ENCODE measurements around the gene RHO. TPM values are rescaled to one million over a fixed set of nuclear protein-coding genes. Genes with fewer than 3 reads are reported as not detected.

RHO gene
- total RNA-seq, 1 donor from 2014 or later: not detected

- Histone ChIP-seq H3K4me3 (no peak overlapping the region), H3K27ac (no peak overlapping the region)
- intact Hi-C loops (cut with DNase I): no loop called here
Observed at GRCh38 chr3:129533406-129533805, 5.0 kb downstream of the RHO start.

GRCh38 chr3:129534428-129535027 is 6.1 kb downstream of the RHO start:
- no peak for TF ChIP-seq CTCF (IDR thresholded peaks at IDR 0.05)
- Histone ChIP-seq H3K27ac (no peak overlapping the region), H3K4me1 (peaks cover 0 to 7% of the 10 kb centered on the region in 2 donors), H3K4me3 (no peak overlapping the region), H3K36me3 (no peaks in the 10 kb centered on the region), H3K9me3 (no peaks in the 10 kb centered on the region), H3K27me3 (no peaks in the 10 kb centered on the region)
- no peak for DNase-seq (ENCODE audit: low spot score in 2 of 2)
- intact Hi-C loops (cut with DNase I): no loop called here

More at GRCh38 chr3:129533406-129533805, 5.0 kb downstream of the RHO start:
- DNase-seq (ENCODE audit: low spot score in 2 of 2): no peak
- no peak for TF ChIP-seq CTCF (IDR thresholded peaks at IDR 0.05)
- Histone ChIP-seq H3K9me3 (no peaks in the 10 kb centered on the region), H3K27me3 (no peaks in the 10 kb centered on the region), H3K4me1 (peaks cover 0 to 9% of the 10 kb centered on the region in 2 donors), H3K36me3 (no peaks in the 10 kb centered on the region)

GRCh38 chr3:129535075-129535474 is 6.6 kb downstream of the RHO start:
- no peak for TF ChIP-seq CTCF (IDR thresholded peaks at IDR 0.05)
- DNase-seq (ENCODE audit: low spot score in 2 of 2): no peak
- H3K27me3 ChIP-seq: no peaks in the 10 kb centered on the region
- H3K4me3 ChIP-seq: no peak overlapping the region
- no peaks in the 10 kb centered on the region for H3K9me3 ChIP-seq
- no peaks in the 10 kb centered on the region for H3K36me3 ChIP-seq
- no peak overlapping the region for H3K27ac ChIP-seq
- H3K4me1 ChIP-seq: peaks cover 0 to 1% of the 10 kb centered on the region in 2 donors
- intact Hi-C loops (cut with DNase I): no loop called here

- intact Hi-C loops (cut with DNase I): no loop called here
Observed at GRCh38 chr3:129536374-129536667, 7.9 kb downstream of the RHO start.

GRCh38 chr3:129536804-129537203 is 8.4 kb downstream of the RHO start:
- Histone ChIP-seq H3K27me3 (no peaks in the 10 kb centered on the region), H3K4me3 (no peak overlapping the region), H3K4me1 (no peaks in the 10 kb centered on the region), H3K9me3 (no peaks in the 10 kb centered on the region), H3K27ac (no peak overlapping the region), H3K36me3 (no peaks in the 10 kb centered on the region)
- TF ChIP-seq CTCF (IDR thresholded peaks at IDR 0.05): no peak
- DNase-seq (ENCODE audit: low spot score in 2 of 2): no peak
- intact Hi-C loops (cut with DNase I): no loop called here

More at GRCh38 chr3:129536374-129536667, 7.9 kb downstream of the RHO start:
- Histone ChIP-seq H3K9me3 (no peaks in the 10 kb centered on the region), H3K36me3 (no peaks in the 10 kb centered on the region), H3K4me1 (no peaks in the 10 kb centered on the region), H3K4me3 (no peak overlapping the region), H3K27ac (no peak overlapping the region), H3K27me3 (no peaks in the 10 kb centered on the region)
- TF ChIP-seq CTCF (IDR thresholded peaks at IDR 0.05): no peak
- no peak for DNase-seq (ENCODE audit: low spot score in 2 of 2)

- H3K4me3 ChIP-seq: no peak overlapping the region
- intact Hi-C loops (cut with DNase I): no loop called here
- H3K27ac ChIP-seq: no peak overlapping the region
- no peaks in the 10 kb centered on the region for H3K4me1 ChIP-seq
- no peak for TF ChIP-seq CTCF (IDR thresholded peaks at IDR 0.05)
- no peaks in the 10 kb centered on the region for H3K9me3 ChIP-seq
- no peak for DNase-seq (ENCODE audit: low spot score in 2 of 2)
- no peaks in the 10 kb centered on the region for H3K27me3 ChIP-seq
- H3K36me3 ChIP-seq: no peaks in the 10 kb centered on the region
Observed at GRCh38 chr3:129539206-129539605, 10.8 kb downstream of the RHO start.

All from ascending aorta (tissue), 2 donors.